ENCODE measurements around the gene SEL1L3.

Gene SEL1L3

GRCh38 chr4:25845841-25846653 is 16.7 kb downstream of the SEL1L3 start:
- no peak for DNase-seq

- no peak for DNase-seq
These were observed 17.7 kb downstream of the SEL1L3 start for GRCh38 chr4:25844961-25845712.

GRCh38 chr4:25843340-25844097 is 19.3 kb downstream of the SEL1L3 start:
- DNase-seq = no peak

GRCh38 chr4:25842229-25842845 is 20.5 kb downstream of the SEL1L3 start:
- no peak for DNase-seq

GRCh38 chr4:25839687-25840086 is 23.1 kb downstream of the SEL1L3 start:
- DNase-seq = no peak

GRCh38 chr4:25839233-25839632 is 23.6 kb downstream of the SEL1L3 start:
- no peak for DNase-seq

GRCh38 chr4:25838526-25838925 is 24.3 kb downstream of the SEL1L3 start:
- DNase-seq = no peak

GRCh38 chr4:25837107-25837506 is 25.7 kb downstream of the SEL1L3 start:
- no peak for DNase-seq

- no peak for DNase-seq
These were observed 27.4 kb downstream of the SEL1L3 start for GRCh38 chr4:25835384-25835783.

GRCh38 chr4:25834411-25835107 is 28.2 kb downstream of the SEL1L3 start:
- DNase-seq = no peak

- no peak for DNase-seq
These were observed 32.2 kb downstream of the SEL1L3 start for GRCh38 chr4:25830548-25830947.

GRCh38 chr4:25827897-25828296 is 34.9 kb downstream of the SEL1L3 start:
- DNase-seq = no peak

- no peak for DNase-seq
These were observed 35.4 kb downstream of the SEL1L3 start for GRCh38 chr4:25827373-25827772.

- no peak for DNase-seq
These were observed 36.6 kb downstream of the SEL1L3 start for GRCh38 chr4:25826074-25826752.

- DNase-seq = no peak
These were observed 39.2 kb downstream of the SEL1L3 start for GRCh38 chr4:25823632-25824031.

- no peak for DNase-seq
These were observed 40.9 kb downstream of the SEL1L3 start for GRCh38 chr4:25821899-25822298.

GRCh38 chr4:25821267-25821666 is 41.5 kb downstream of the SEL1L3 start:
- no peak for DNase-seq

- no peak for DNase-seq
These were observed 43.9 kb downstream of the SEL1L3 start for GRCh38 chr4:25818876-25819275.

GRCh38 chr4:25818371-25818871 is 44.4 kb downstream of the SEL1L3 start:
- no peak for DNase-seq

GRCh38 chr4:25817059-25817681 is 45.6 kb downstream of the SEL1L3 start:
- no peak for DNase-seq

GRCh38 chr4:25816591-25817058 is 46.2 kb downstream of the SEL1L3 start:
- no peak for DNase-seq
